ENCODE data around the gene PHOX2A.
"Not testable (repeated sequence)": the region's sequence is repeated elsewhere in the genome, so short reads cannot be mapped to it uniquely, and the experiment has no call there.

Gene PHOX2A

GRCh38 chr11:72221386-72222075 is 22.4 kb downstream of the PHOX2A start:
- no peak for DNase-seq (ENCODE audit: low read depth)

- no peak for DNase-seq (ENCODE audit: low read depth)
These were observed 23.1 kb downstream of the PHOX2A start for GRCh38 chr11:72220696-72221363.

- DNase-seq (ENCODE audit: low read depth): no peak
These were observed 25.7 kb downstream of the PHOX2A start for GRCh38 chr11:72218251-72218745.

- DNase-seq (ENCODE audit: low read depth): no peak
These were observed 26.1 kb downstream of the PHOX2A start for GRCh38 chr11:72217841-72218240.

- no peak for DNase-seq (ENCODE audit: low read depth)
These were observed 27.3 kb downstream of the PHOX2A start, which contains the start of gene FOLR2 for GRCh38 chr11:72216638-72217037. Gene FOLR2 (plus strand): TSS chr11:72216794. CDS start chr11:72218585, 1,791 bp downstream.

GRCh38 chr11:72209101-72209500 is 34.9 kb downstream of the PHOX2A start:
- DNase-seq (ENCODE audit: low read depth): no peak

- no peak for DNase-seq (ENCODE audit: low read depth)
These were observed 35.7 kb downstream of the PHOX2A start for GRCh38 chr11:72208281-72208680.

GRCh38 chr11:72206794-72207193 is 37.2 kb downstream of the PHOX2A start:
- DNase-seq (ENCODE audit: low read depth): not testable (repeated sequence)

- no peak for DNase-seq (ENCODE audit: low read depth)
These were observed 39.1 kb downstream of the PHOX2A start for GRCh38 chr11:72204886-72205285.

GRCh38 chr11:72203163-72203562 is 40.8 kb downstream of the PHOX2A start:
- DNase-seq (ENCODE audit: low read depth): no peak

- DNase-seq (ENCODE audit: low read depth): no peak
These were observed 41.4 kb downstream of the PHOX2A start for GRCh38 chr11:72202571-72202970.

- DNase-seq (ENCODE audit: low read depth): not testable (repeated sequence)
These were observed 42.5 kb downstream of the PHOX2A start for GRCh38 chr11:72201445-72201844.

GRCh38 chr11:72195518-72196270 is 48.3 kb downstream of the PHOX2A start:
- no peak for DNase-seq (ENCODE audit: low read depth)

- DNase-seq (ENCODE audit: low read depth): no peak
These were observed 52.0 kb downstream of the PHOX2A start, which contains the start of gene FOLR1 for GRCh38 chr11:72191961-72192381. Gene FOLR1 (plus strand): TSS chr11:72192140. CDS start chr11:72192174, 34 bp downstream.

- DNase-seq (ENCODE audit: low read depth): no peak
These were observed 53.3 kb downstream of the PHOX2A start for GRCh38 chr11:72190631-72191071.

GRCh38 chr11:72189455-72190250 is 54.3 kb downstream of the PHOX2A start:
- DNase-seq (ENCODE audit: low read depth): no peak
